ENCODE measurements around the gene PDE9A. TPM values are rescaled to one million over a fixed set of nuclear protein-coding genes. Genes with fewer than 3 reads are reported as not detected.

PDE9A gene
- total RNA-seq, 1 donor from 2014 or later: 27.4 TPM

GRCh38 chr21:42793774-42794173 is 140.4 kb downstream of the PDE9A start:
- no peaks in the 10 kb centered on the region for H3K27me3 Mint-ChIP-seq (ENCODE audit: low read depth)
- DNase-seq (ENCODE audit: low spot score in 2 of 2, unreplicated experiment in 2 of 2): no peak
- H3K9me3 Mint-ChIP-seq: no peaks in the 10 kb centered on the region
- H3K36me3 Mint-ChIP-seq: no peaks in the 10 kb centered on the region
- no peak overlapping the region for H3K4me3 Mint-ChIP-seq
- peaks cover 4% of the 10 kb centered on the region for H3K4me1 Mint-ChIP-seq
- TF ChIP-seq CTCF (IDR thresholded peaks at IDR 0.05; ENCODE audit: unreplicated experiment): no peak
- no peak overlapping the region for H3K27ac Mint-ChIP-seq

GRCh38 chr21:42794551-42794950 is 141.1 kb downstream of the PDE9A start:
- no peak for TF ChIP-seq CTCF (IDR thresholded peaks at IDR 0.05; ENCODE audit: unreplicated experiment)
- Mint-ChIP-seq H3K36me3 (no peaks in the 10 kb centered on the region), H3K27ac (no peak overlapping the region), H3K4me1 (peaks cover 4% of the 10 kb centered on the region), H3K4me3 (no peak overlapping the region), H3K9me3 (no peaks in the 10 kb centered on the region), H3K27me3 (ENCODE audit: low read depth) (no peaks in the 10 kb centered on the region)
- DNase-seq (ENCODE audit: low spot score in 2 of 2, unreplicated experiment in 2 of 2): no peak

GRCh38 chr21:42796327-42797062 is 143.1 kb downstream of the PDE9A start:
- Mint-ChIP-seq H3K4me1 (peaks cover 4% of the 10 kb centered on the region), H3K27me3 (ENCODE audit: low read depth) (no peaks in the 10 kb centered on the region), H3K9me3 (no peaks in the 10 kb centered on the region)

GRCh38 chr21:42797522-42797921 is 144.1 kb downstream of the PDE9A start:
- no peak overlapping the region for H3K27ac Mint-ChIP-seq
- H3K27me3 Mint-ChIP-seq (ENCODE audit: low read depth): no peaks in the 10 kb centered on the region
- TF ChIP-seq CTCF (IDR thresholded peaks at IDR 0.05; ENCODE audit: unreplicated experiment): no peak
- H3K4me3 Mint-ChIP-seq: no peak overlapping the region
- no peaks in the 10 kb centered on the region for H3K9me3 Mint-ChIP-seq
- no peaks in the 10 kb centered on the region for H3K36me3 Mint-ChIP-seq
- DNase-seq (ENCODE audit: low spot score in 2 of 2, unreplicated experiment in 2 of 2): no peak
- peaks cover 4% of the 10 kb centered on the region for H3K4me1 Mint-ChIP-seq

More at GRCh38 chr21:42796327-42797062, 143.1 kb downstream of the PDE9A start:
- Mint-ChIP-seq H3K36me3 (no peaks in the 10 kb centered on the region), H3K4me3 (no peak overlapping the region), H3K27ac (no peak overlapping the region)
- no peak for DNase-seq (ENCODE audit: low spot score in 2 of 2, unreplicated experiment in 2 of 2)
- no peak for TF ChIP-seq CTCF (IDR thresholded peaks at IDR 0.05; ENCODE audit: unreplicated experiment)

- Mint-ChIP-seq H3K4me3 (no peak overlapping the region), H3K27me3 (ENCODE audit: low read depth) (no peaks in the 10 kb centered on the region), H3K4me1 (peaks cover 4% of the 10 kb centered on the region), H3K9me3 (no peaks in the 10 kb centered on the region), H3K36me3 (no peaks in the 10 kb centered on the region), H3K27ac (no peak overlapping the region)
- no peak for TF ChIP-seq CTCF (IDR thresholded peaks at IDR 0.05; ENCODE audit: unreplicated experiment)
- no peak for DNase-seq (ENCODE audit: low spot score in 2 of 2, unreplicated experiment in 2 of 2)
Observed at GRCh38 chr21:42798106-42798505, 144.7 kb downstream of the PDE9A start.

Measured in mesothelial cell of epicardium (in vitro differentiated cells).